GM18520 (cell line): ENCODE data around the gene SLC6A6.

Source experiments
- ATAC-seq: cut with Tn5 transposase; IDR thresholded peaks from one replicate; pipeline ENCODE4 v1.9.1; 2021; ENCODE audit not compliant: unreplicated experiment

SLC6A6 gene

GRCh38 chr3:14464521-14464920 lies 62.1 kb downstream of the SLC6A6 start:
- ATAC-seq, result no peak

- no peak for ATAC-seq
Observed at GRCh38 chr3:14465425-14465824, 63.0 kb downstream of the SLC6A6 start.

- ATAC-seq, result no peak
Observed at GRCh38 chr3:14466179-14466903, 63.9 kb downstream of the SLC6A6 start.

GRCh38 chr3:14467814-14468620 lies 65.6 kb downstream of the SLC6A6 start:
- no peak for ATAC-seq

- ATAC-seq, result no peak
Observed at GRCh38 chr3:14468621-14468981, 66.2 kb downstream of the SLC6A6 start.

- no peak for ATAC-seq
Observed at GRCh38 chr3:14470461-14470860, 68.1 kb downstream of the SLC6A6 start.

GRCh38 chr3:14471016-14471415 lies 68.6 kb downstream of the SLC6A6 start:
- no peak for ATAC-seq

GRCh38 chr3:14471690-14472089 lies 69.3 kb downstream of the SLC6A6 start:
- ATAC-seq, result no peak

GRCh38 chr3:14472471-14473351 lies 70.3 kb downstream of the SLC6A6 start:
- no peak for ATAC-seq

- no peak for ATAC-seq
Observed at GRCh38 chr3:14473411-14473891, 71.0 kb downstream of the SLC6A6 start.

- no peak for ATAC-seq
Observed at GRCh38 chr3:14474363-14475081, 72.1 kb downstream of the SLC6A6 start.

GRCh38 chr3:14475621-14476020 lies 73.2 kb downstream of the SLC6A6 start:
- ATAC-seq, result no peak

- no peak for ATAC-seq
Observed at GRCh38 chr3:14476583-14477265, 74.3 kb downstream of the SLC6A6 start.

GRCh38 chr3:14477311-14477935 lies 75.0 kb downstream of the SLC6A6 start:
- no peak for ATAC-seq

GRCh38 chr3:14478956-14479550 lies 76.6 kb downstream of the SLC6A6 start:
- ATAC-seq, result no peak

- ATAC-seq, result no peak
Observed at GRCh38 chr3:14479591-14479990, 77.2 kb downstream of the SLC6A6 start.

- no peak for ATAC-seq
Observed at GRCh38 chr3:14480207-14481017, 78.0 kb downstream of the SLC6A6 start.

- ATAC-seq, result no peak
Observed at GRCh38 chr3:14481018-14481645, 78.7 kb downstream of the SLC6A6 start.
